NCI-H524 treated with DMSO at 0.1 percent for 48 hours (cell line): ENCODE data around the gene GYPC.

ENCODE experiments used
- DNase-seq: peaks from one replicate; lab custom pipeline; 2025; lab: John Stamatoyannopoulos, UW

GYPC gene

GRCh38 chr2:126650994-126651393, 5.0 kb upstream of the GYPC start:
- no peak for DNase-seq

- no peak for DNase-seq
Observed at GRCh38 chr2:126652323-126652891, 3.6 kb upstream of the GYPC start.

DNA sequence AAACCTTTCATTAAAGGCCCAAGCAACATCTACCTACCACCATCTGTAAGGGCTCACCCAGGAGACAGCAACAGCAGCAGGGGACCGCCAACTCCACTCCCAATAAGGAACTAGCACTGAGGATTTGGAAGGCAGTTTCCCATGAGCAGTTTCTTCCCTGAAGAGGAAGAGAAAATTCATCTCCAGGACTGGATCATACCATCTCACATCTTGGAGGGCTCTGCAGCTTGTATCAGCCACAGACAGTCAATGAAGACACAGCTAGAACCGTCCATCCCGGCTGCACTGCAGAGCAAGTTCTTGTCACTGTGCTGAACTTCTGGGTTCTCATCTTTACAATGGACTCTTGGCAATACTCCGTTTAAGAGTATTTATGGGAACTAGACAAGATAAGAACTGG, 2.8 kb upstream of the GYPC start:
- no peak for DNase-seq

GRCh38 chr2:126653761-126654160, 2.2 kb upstream of the GYPC start:
- DNase-seq: no peak

GRCh38 chr2:126655051-126655450, 907 bp upstream of the GYPC start:
- no peak for DNase-seq

DNA sequence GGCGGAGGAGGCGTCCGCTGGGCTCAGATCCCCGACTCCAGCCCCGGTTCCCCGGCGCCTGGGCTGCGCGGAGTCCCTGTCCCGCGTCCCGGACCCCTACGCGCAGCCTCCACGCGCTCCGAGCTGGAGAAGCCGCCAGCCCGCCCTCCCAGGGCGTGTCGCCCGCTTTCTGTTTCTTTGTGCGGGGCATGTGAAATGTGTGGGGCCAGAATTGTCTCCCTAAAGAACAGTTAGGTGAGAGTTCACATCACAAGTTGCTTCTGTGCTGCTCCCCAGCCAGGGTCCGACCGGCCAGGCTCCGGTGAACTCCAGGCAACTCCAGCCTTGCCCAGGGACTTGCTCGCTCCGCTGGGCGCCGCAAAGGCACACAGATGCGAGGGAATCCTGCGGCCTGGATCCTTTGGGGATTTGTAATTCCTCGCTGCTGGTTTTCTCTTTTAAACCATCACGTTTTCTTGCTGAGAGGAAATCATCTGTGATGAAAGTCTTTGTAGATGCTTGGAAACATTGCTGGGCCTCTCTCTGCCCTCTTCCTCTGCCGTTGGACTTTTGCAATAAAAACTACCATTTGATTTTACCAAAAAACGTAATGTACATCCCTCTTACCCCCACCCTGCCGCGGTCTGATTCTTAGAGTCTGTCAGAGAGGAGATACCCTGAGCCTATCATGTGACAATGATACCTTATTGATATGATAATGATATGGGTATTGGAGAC, 631 bp downstream of the GYPC start:
- no peak for DNase-seq

DNA sequence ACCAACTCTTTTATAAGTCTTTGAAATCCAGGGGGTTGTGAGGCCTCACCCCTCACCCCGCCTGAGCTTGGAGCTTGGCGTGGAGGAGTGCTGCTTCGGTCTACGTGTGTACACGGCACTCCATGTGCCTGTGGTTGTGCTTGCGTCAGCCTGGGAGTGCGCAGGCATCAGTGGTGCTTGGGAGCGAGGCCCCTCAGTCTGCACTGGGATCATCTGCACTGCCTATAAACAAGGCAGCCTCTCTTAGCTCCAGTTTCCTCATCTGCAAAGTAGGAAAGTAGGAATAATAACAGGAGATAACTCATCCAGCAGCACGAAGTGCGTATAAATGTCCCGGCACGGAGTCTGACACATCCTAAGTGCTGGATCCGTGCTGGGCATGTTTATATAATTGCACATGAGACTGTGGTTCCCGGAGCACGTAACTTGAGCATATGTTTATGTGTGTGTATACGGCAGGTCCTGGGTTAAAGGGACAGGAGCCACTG, 1.2 kb downstream of the GYPC start:
- no peak for DNase-seq

- DNase-seq: no peak
Observed at GRCh38 chr2:126657636-126658318, 1.8 kb downstream of the GYPC start.

GRCh38 chr2:126658319-126658904, 2.5 kb downstream of the GYPC start:
- no peak for DNase-seq

- DNase-seq: no peak
Observed at GRCh38 chr2:126658905-126659561, 3.1 kb downstream of the GYPC start.

DNA sequence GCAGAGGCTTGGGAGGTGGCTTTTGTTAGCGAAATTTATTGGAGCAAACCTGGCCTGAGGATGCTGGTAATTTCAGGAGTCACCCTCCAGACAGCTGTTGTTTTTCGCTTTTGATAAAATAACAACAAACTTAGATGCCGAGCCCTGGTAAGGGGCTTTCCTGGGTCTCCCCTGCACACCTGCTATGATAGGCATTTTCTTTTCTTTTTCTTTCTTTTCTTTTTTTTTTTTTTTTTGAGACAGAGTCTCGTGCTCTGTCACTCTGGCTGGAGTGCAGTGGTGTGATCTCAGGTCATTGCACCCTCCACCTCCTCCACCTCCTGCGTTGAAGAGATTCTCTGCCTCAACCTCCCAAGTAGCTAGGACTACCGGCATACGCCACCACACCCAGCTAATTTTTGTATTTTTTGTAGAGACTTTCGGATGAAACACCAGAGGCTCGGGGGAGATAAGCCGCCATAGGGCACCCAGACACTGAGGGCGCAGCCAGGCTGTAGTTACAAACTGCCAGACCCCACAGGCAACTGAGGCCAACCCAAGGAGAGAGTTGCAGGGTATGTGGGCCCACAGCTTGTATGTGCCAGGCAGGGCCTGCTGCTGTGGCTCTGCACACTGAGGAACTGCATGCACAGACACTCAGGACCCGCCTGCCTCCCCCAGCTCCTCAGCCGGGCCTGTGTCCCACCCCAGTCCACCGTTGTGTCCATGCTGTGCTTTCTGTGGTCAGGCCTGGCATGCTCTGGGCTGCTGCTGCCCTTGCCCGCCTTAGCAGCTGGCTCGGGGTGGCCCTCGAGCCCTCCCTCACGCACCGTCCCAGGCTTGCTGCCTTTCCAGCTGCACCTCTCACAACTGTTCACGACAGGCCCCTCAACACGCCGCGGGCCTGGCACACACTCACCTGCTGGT, 3.9 kb downstream of the GYPC start:
- no peak for DNase-seq

GRCh38 chr2:126660971-126661370, 5.0 kb downstream of the GYPC start:
- DNase-seq: no peak

- no peak for DNase-seq
Observed at GRCh38 chr2:126661702-126662500, 5.9 kb downstream of the GYPC start.

DNA sequence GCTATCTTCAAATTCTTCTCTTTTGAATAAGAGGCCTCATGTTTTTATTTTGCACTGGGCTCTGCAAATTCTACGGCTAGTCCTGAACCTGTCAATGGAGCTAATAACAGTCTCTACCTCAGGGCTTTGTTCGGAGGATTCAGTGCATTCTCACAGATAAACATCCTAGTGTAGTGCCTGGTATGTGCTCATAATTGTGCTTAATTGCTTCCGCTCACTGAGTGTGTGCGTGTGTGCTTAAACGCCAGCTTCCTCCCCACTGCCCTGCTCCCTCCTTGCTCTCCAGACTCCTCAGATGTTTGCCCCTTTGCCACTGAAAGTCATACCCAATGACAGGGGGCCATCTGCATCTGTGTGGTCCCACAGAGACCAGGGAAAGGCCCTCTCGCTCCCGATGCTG, 6.7 kb downstream of the GYPC start:
- DNase-seq: no peak

DNA sequence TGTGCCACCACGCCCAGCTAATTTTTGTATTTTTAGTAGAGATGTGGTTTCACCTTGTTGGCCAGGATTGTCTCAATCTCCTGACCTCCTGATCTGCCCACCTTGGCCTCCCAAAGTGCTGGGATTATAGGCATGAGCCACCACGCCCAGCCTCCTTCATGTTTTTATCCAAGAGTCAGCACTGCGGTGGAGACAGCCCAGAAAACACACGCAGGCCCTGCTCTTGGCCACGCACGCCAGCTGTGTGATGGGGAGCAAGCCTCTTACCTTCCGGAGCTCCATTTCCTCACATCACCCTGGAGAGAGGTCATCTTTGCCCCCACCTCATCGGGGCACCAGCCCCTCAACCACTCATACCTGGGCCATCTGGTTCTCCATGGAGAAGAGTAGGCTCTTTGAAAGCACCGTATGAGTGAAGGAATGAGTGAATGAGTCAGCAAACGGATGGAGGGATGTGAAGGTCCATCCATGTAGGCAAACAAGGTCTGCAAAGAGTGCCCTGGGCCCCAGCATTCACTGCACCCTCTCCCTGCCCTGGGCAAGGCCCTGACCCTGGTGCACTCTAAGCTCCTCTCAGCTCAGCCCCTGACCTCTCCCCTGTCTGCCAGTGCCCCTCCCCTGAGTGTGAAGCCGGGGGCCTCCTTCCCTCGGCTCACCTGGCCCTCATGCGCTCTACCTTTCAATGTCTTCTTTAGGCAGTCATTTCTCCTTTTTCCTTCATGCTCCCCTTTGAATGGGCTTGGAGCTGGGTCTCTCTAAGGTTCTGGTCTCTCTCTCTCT, 7.4 kb downstream of the GYPC start:
- DNase-seq: no peak

DNA sequence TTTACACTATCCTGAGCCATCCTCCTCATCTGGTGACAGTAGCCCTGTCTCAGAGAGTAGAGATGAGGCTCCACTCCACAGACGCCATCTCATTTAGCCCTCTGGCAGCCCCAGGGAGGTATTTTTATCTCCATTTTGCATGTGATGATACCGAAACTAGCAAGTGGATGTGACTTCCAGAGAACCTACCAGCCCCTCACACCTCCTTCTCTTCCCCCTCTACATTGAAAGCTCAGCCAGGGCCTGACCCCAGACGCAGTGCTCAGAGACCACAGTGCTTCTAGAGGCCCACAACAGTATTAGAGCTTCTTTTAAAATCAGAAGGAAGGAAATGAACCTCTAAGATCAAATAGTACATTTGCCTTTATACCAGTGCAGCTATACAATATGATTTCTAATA, 8.3 kb downstream of the GYPC start:
- no peak for DNase-seq

DNA sequence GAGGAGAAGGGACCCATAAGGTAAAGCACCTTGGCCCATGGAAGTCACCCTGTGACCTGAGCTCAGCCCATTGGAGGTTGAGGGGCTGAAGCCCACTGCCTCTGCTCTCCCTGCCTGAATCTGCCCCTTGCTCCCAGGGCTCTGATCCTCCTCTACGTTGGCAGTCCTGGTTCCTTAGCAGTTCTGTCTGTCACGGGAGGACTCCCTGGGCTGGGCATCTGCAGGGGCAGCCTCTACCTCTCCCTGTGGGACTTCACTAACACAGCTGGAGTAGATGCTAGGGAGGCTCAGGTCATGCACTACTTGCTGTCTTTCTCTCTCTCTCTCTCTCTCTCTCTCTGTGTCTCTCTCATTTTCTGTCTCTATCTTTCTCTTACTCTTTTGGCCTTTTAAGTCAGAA, 8.7 kb downstream of the GYPC start:
- DNase-seq: no peak

DNA sequence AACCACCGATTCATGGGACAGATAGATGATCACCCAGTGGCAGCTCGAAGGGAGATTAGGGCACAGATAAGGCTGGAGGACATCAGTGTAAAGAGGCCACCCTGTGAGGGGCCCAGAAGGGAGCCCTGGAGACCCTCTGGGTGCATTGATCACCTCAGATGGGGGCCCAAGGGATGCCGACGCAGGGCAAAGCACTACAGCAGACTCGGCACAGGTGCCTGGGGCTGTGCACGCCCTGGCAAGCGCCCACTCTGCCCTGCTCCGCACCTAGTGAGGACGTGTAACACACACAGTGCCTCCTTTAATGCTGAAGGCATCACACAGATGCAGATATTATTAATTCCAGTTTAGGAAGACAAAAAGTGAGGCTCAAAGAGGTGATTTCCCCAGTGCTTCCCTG, 9.5 kb downstream of the GYPC start:
- no peak for DNase-seq

DNA sequence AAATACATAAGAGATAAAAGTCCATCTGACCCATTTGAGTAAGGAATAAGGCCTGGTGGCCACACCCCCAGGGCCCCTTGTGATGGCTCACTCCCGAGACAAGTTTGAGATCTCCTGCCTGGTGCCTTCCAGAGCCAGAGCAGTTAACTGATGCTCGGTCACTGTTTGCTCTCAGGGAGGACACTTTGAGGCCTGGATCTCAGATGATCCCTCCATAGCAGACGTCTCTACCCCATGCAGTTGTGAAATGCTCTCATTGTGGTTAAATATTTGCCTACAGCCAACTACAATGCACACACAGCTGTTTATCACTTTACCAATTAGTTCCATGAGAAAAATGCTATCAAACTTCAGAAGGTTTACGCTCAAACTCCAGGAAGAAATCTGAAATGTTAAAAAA, 12.3 kb downstream of the GYPC start:
- DNase-seq: no peak

DNA sequence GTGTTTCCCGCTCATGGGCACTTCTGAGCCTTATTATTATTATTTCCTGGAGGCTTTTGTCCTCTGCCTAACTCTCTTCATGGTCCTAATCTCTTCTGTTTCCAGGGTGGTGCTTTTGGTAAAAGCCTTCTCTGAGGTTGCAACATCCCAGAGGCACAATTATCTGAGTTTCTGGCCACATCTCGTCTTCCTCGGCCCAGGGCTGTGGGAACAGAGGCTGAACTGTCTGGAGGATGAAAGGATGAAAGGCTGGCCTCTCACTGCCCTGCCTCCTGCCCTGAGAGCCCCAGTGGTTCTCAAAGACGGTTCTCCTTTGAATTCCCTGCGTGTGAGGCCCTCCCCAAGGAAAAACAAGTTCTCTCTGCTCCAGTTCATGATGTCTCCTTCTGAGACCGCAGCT, 13.8 kb downstream of the GYPC start:
- DNase-seq: no peak
